Activated CD8-positive, alpha-beta memory T cell treated with anti-CD3 and anti-CD28 coated beads, Interleukin-2, amount 50 U/mL, for 1 hour (primary cell): ENCODE results near the gene PLSCR4.

Experiments used
- DNase-seq: peaks from one replicate; pipeline ENCODE4 v3.0.0-alpha.2; 2020; ENCODE audit errors: extremely low read depth

PLSCR4 gene

GRCh38 chr3:146160964-146161662, 89.8 kb downstream of the PLSCR4 start, which contains the start of gene PLOD2:
PLOD2 (minus strand) TSS chr3:146161184; CDS start chr3:146160989, 195 bp downstream.
- no peak for DNase-seq

- no peak for DNase-seq
Measured at GRCh38 chr3:146160321-146160963, 90.5 kb downstream of the PLSCR4 start.

GRCh38 chr3:146159616-146160320, 91.1 kb downstream of the PLSCR4 start:
- no peak for DNase-seq

GRCh38 chr3:146159037-146159436, 91.9 kb downstream of the PLSCR4 start:
- no peak for DNase-seq

- no peak for DNase-seq
Measured at GRCh38 chr3:146157325-146158060, 93.4 kb downstream of the PLSCR4 start.

GRCh38 chr3:146156666-146157314, 94.1 kb downstream of the PLSCR4 start:
- DNase-seq, result no peak

GRCh38 chr3:146156095-146156494, 94.8 kb downstream of the PLSCR4 start:
- no peak for DNase-seq

- no peak for DNase-seq
Measured at GRCh38 chr3:146154995-146155394, 95.9 kb downstream of the PLSCR4 start.

GRCh38 chr3:146154316-146154715, 96.6 kb downstream of the PLSCR4 start:
- no peak for DNase-seq

GRCh38 chr3:146153429-146153828, 97.5 kb downstream of the PLSCR4 start:
- DNase-seq, result no peak

GRCh38 chr3:146152834-146153233, 98.1 kb downstream of the PLSCR4 start:
- no peak for DNase-seq

- no peak for DNase-seq
Measured at GRCh38 chr3:146148468-146148931, 102.4 kb downstream of the PLSCR4 start.

GRCh38 chr3:146145642-146146041, 105.3 kb downstream of the PLSCR4 start:
- no peak for DNase-seq

- DNase-seq, result no peak
Measured at GRCh38 chr3:146142757-146143156, 108.1 kb downstream of the PLSCR4 start.
